Ovary (tissue), 9 donors: Measurements from ENCODE around the gene NBEA. TPM values are rescaled to one million over a fixed set of nuclear protein-coding genes. Genes with fewer than 3 reads are reported as not detected.

Source experiments
- DNase-seq, 5 donors: peaks; one replicate each; pipeline ENCODE4 v3.0.0-alpha.2; 2019 to 2020
- H3K27ac ChIP-seq, 2 donors: fragments of 200-600 bp; one replicate each; pipeline versions ENCODE4 v1.5.1 to v1.8.0; 2019 to 2022
- H3K27me3 ChIP-seq: fragments of 200-600 bp; one replicate; pipeline ENCODE4 v1.8.0; 2022
- H3K36me3 ChIP-seq: fragments of 200-600 bp; sonication (generic); one replicate; pipeline ENCODE4 v1.5.1; 2019
- H3K4me1 ChIP-seq: one replicate; pipeline ENCODE4 v1.8.1; 2013; ENCODE audit warnings: mild to moderate bottlenecking, moderate library complexity; ENCODE audit not compliant: insufficient read depth
- H3K4me3 ChIP-seq: fragments of 200-600 bp; sonication (generic); one replicate; pipeline ENCODE4 v1.5.1; 2017
- H3K9me3 ChIP-seq, 2 donors: fragments of 200-600 bp in 1 of 2; sonication (generic) in 1 of 2; one replicate each; pipeline versions ENCODE4 v1.5.1 to v1.8.1; 2013 to 2019; ENCODE audit warnings: mild to moderate bottlenecking in 1 of 2, moderate library complexity in 1 of 2
- CTCF ChIP-seq, 3 donors: fragments of 450-650 bp in 2 of 3; fragments of 200-600 bp in 1 of 3; IDR thresholded peaks; one replicate each; pipeline versions ENCODE4 v1.5.1 to v1.8.0; 2016 to 2022; ENCODE audit warnings: antibody characterized with exemption in 3 of 3, mild to moderate bottlenecking in 1 of 3
- EP300 ChIP-seq: sonication (generic); formaldehyde crosslinking; IDR thresholded peaks from one replicate; pipeline ENCODE4 v1.6.1; 2017; ENCODE audit warnings: antibody characterized with exemption
- POLR2A ChIP-seq: fragments of 450-650 bp; IDR thresholded peaks from one replicate; pipeline ENCODE4 v1.6.1; 2017; ENCODE audit warnings: antibody characterized with exemption, mild to moderate bottlenecking, moderate library complexity
- WGBS, 3 donors: extraction: QIAGEN DNeasy Blood & Tissue Kit in 1 of 3; methylation state at CpG; one replicate each; pipeline versions ENCODE4 v1.1.5 to v1.1.7; 2013 to 2017; 5-methylcytosine and 5-hydroxymethylcytosine counted together
- intact Hi-C, 4 donors: fragments of 100-400 bp; cut with DNase I; formaldehyde crosslinking; loops; one replicate each; pipeline versions ENCODE4 v1.11.0 to v1.15.1; 2022 to 2023
- polyA plus RNA-seq, 2 donors: library from polyadenylated mRNA; stranded (reverse); fragments of 200-250 nt in 1 of 2; fragments of 350-450 nt in 1 of 2; fragmentation: Illumina TruSeq in 1 of 2; extraction: RNeasy Lipid Tissue Mini Kit (QIAGEN cat#74804) in 1 of 2; gene quantifications; one replicate each; pipeline ENCODE4 v1.2.3, GENCODE V29; 2013 to 2014
- total RNA-seq, 7 donors: library from RNA; depleted of rRNA in 2 of 7; stranded (reverse); fragments of >200 nt in 2 of 7; fragmentation: NEBNext Ultra II Directional in 3 of 7; extraction: Animal tissue kit (Norgen Biotek cat#: 25700) in 3 of 7; gene quantifications; one replicate each; pipeline versions ENCODE4 v1.1.0 to v1.2.4, GENCODE V29; 2016 to 2023
- donor health status: DM: no; HTN: no; CAD: no; lungs with moderate emphysema.
- donor health status: DM: no; HTN: no; CAD: no.
- donor health status: Bipolar disorder and iron deficiency.
- donor health status: DM: yes; HTN: yes; CAD: no.
- donor health status: DM: no; HTN: no; CAD: no.
- donor health status: DM: yes; HTN: yes; CAD: no.

NBEA gene
- total and polyA plus RNA-seq, 9 donors = 5.8 to 18.9 (median 16.0) TPM

GRCh38 chr13:35552172-35552844, 610.2 kb downstream of the NBEA start:
- Histone ChIP-seq H3K4me3 (no peak overlapping the region), H3K27me3 (no peaks in the 10 kb centered on the region), H3K4me1 (no peaks in the 10 kb centered on the region), H3K36me3 (no peaks in the 10 kb centered on the region), H3K9me3 (no peaks in the 10 kb centered on the region), H3K27ac (no peak overlapping the region)
- TF ChIP-seq EP300 (no peak), POLR2A (no peak), CTCF (IDR thresholded peaks at IDR 0.05) (no peak)
- intact Hi-C loops = no loop called here
- 77 to 93% (median 80%) methylated on average over 3 of the region's 3 CpGs for WGBS, 3 donors
- no peak for DNase-seq

- WGBS, 3 donors = 71 to 82% (median 78%) methylated on average over 3 of the region's 3 CpGs
- TF ChIP-seq EP300 (no peak), CTCF (IDR thresholded peaks at IDR 0.05) (no peak), POLR2A (no peak)
- DNase-seq = no peak
- Histone ChIP-seq H3K36me3 (no peaks in the 10 kb centered on the region), H3K27ac (no peak overlapping the region), H3K9me3 (no peaks in the 10 kb centered on the region), H3K4me1 (no peaks in the 10 kb centered on the region), H3K27me3 (no peaks in the 10 kb centered on the region), H3K4me3 (no peak overlapping the region)
- intact Hi-C loops = no loop called here
Observed at GRCh38 chr13:35554972-35555623, 613.0 kb downstream of the NBEA start.

GRCh38 chr13:35557475-35557874, 615.4 kb downstream of the NBEA start:
- 65 to 77% (median 73%) methylated on average over 3 of the region's 3 CpGs for WGBS, 3 donors

GRCh38 chr13:35561540-35561939, 619.5 kb downstream of the NBEA start:
- intact Hi-C loops = no loop called here
- no peaks in the 10 kb centered on the region for H3K9me3 ChIP-seq
- no peaks in the 10 kb centered on the region for H3K36me3 ChIP-seq
- no peaks in the 10 kb centered on the region for H3K4me1 ChIP-seq
- WGBS, 3 donors = 59 to 71% (median 70%) methylated on average over 2 of the region's 2 CpGs
- H3K4me3 ChIP-seq = no peak overlapping the region
- DNase-seq = no peak
- no peak overlapping the region for H3K27ac ChIP-seq
- no peak for TF ChIP-seq POLR2A
- no peak for TF ChIP-seq CTCF (IDR thresholded peaks at IDR 0.05)
- no peak for TF ChIP-seq EP300
- H3K27me3 ChIP-seq = no peaks in the 10 kb centered on the region

More at GRCh38 chr13:35557475-35557874, 615.4 kb downstream of the NBEA start:
- Histone ChIP-seq H3K27ac (no peak overlapping the region), H3K36me3 (no peaks in the 10 kb centered on the region), H3K27me3 (no peaks in the 10 kb centered on the region), H3K9me3 (no peaks in the 10 kb centered on the region), H3K4me1 (no peaks in the 10 kb centered on the region), H3K4me3 (no peak overlapping the region)
- DNase-seq = no peak
- intact Hi-C loops = no loop called here
- TF ChIP-seq POLR2A (no peak), CTCF (IDR thresholded peaks at IDR 0.05) (no peak), EP300 (no peak)
